ENCODE results near the gene NCK2.

Gene NCK2

DNA sequence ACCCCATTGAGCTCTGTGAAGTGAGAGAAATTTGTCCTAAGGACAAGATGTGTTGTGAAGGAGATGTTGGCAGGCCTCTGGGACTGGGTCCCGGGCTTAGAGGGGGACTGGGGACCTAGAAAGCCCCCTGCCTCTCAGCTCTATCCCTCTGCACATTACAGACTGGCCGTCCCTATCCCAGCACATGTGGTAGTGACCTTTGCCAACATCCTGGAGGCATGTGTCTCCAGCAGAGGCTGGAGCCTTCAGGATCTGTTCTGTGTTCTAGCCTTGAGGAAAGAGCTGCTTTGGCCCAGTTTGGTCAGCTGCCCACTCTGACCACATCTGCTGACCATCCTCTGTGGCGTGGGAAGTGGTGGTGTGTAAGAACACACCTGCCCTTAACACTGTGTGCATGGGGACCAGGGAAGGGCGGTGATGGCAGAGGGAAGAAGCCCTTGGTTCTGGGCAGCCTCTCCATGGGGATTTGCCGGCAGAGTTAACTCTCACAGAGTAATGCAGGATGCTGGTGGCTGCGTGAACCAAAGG is 33.4 kb downstream of the NCK2 start:
- no peak for DNase-seq

DNA sequence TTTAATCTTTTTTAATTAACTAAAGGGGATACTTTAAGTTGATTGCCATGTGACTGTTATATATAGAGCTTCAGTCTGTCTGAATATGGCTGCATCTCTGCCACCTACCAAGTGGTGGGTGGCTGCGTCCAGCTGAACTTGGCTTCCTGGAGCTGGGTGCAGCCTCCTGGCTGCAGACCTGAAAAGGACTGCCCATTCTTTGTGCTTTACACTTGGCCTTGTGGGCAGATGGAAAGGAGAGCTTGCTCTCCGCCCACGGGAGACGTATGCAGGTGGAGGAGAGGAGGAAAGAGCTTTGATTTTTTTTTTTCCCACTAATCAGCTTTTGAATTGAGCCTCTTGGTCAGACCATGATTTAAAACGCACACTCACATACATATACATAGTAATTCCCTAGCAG is 34.7 kb downstream of the NCK2 start:
- no peak for DNase-seq

DNA sequence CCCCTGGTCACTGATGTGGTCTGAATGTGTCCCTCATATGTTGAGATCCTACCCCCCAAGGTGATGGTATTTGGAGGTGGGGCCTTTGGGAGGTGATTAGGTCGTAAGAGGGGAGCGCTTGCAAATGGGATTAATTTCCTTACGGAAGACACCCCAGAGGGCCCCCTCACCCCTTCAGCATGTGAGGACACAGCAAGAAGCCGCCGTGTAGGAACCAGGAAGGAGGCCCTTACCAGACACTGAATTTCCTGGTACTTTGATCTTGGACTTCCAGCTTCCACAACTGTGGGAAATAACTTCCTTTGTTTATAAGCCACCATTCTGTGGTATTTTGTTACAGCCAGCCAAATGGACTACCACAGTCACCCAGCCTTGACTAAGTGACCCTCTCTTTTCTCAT is 35.9 kb downstream of the NCK2 start:
- no peak for DNase-seq

DNA sequence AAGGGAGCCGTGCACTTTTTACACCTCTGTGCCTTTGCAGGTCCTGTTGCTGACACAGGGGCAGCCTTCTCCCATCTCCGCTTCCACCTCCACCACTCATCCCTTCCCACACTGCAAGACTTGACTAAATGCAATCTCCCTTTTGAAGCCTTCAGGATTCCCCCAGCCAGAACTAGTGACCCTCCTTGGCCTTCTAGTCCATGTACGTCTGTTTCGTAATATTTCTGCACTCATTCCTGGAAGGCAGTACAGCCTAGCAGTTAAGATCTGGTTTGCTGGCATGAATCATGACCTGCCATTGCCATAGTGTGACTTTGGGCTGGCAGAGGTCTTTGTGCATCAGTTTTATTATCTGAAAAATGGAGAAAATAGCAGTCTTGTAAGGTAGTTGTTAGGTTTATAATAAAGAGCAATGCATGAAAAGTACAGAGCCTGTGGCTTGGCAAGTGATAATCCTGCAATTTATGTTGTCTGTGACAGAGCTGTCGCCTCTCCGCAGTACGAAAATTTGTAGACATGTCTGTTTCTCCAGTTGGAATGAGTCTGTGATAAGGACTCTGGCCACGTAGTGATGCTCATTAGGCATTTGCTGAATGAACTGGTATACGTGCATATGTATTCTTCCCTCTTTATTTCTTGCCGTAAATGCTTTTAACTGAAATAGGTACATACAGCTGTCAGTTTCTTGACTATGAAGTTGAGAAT is 36.7 kb downstream of the NCK2 start:
- no peak for DNase-seq

DNA sequence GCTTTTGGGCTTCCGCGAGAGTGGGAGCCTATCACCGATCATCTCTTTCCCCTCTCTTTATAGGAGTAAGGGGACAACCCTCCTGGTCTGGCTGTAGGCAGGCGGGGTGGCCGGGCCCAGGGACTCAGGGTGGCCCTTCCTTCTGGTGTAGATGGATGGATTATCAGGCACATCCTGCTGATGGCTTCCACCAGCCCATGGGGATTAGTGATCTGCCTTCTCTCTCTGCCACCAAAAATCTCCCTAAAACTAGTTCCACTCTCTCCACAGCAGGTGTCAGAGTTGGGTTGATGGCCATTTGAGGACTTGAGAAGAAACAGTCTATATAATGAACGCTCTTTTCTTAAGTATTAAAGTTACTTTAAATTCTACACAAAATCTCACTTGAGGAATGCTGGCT is 37.4 kb downstream of the NCK2 start:
- no peak for DNase-seq

DNA sequence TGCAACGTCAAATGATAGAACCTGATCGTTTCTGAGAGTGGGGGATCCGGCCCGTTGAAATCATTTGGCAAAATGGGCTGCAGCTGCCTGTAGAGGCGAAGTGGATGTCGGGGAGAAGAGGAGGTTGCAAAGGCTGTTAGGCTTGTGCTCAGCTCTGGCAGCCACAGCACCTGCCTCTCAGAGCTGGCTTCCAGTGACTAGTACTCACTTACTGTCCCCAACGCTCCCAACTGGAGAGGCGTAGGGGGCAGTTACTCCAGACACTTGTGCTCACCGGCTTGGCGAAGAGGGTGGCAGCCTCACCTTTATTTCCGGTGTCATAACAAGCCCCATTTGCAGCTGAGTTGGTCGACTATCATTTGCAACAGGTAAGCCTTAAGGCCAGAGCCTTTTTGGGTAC is 37.9 kb downstream of the NCK2 start:
- DNase-seq, result no peak

DNA sequence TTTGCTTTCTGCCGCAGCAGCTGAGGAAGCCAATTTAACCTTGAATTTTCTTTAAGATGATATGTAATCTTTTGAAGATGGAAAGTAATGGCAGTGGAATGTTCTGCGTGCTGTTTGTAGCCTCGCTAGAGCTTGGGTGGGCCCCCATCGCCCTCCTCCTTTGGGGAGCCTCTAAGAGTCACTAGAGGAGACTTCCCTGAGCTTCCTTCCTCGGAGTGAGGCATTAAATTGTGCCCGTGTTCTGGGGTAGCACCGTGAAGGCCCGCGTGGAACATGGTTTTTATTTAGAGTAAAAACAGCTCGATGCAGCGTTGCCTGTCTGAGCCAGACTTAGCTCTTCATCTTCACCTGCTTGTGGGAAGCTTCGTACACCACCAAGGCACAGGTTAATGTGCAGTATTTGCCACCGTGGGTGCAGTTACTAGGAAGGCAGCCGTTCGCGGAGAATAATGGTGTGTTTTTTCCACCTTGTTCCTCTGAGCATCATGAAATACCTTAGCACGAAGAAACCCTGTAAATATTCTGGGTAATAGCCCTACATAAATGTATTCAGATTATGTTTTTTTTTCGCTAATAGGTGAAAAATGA is 38.5 kb downstream of the NCK2 start:
- DNase-seq, result no peak

DNA sequence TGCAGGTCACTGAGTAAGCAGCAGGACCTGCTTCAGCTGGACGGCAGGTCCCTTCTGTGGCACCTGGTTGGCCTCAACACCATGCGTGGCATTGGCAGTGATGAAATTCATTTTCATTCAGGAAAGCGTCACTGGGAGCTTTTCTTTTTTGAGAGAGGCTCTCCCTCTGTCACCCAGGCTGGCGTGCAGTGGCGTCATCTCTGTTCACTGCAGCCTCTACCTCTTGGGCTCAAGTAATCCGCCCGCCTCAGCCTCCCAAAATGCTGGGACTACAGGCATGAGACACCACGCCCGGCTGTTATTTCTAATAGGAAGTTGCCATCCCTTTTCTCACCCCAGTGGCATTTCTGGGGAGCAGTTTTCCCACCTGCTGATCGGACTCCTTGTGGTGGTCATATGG is 39.3 kb downstream of the NCK2 start:
- DNase-seq, result no peak

DNA sequence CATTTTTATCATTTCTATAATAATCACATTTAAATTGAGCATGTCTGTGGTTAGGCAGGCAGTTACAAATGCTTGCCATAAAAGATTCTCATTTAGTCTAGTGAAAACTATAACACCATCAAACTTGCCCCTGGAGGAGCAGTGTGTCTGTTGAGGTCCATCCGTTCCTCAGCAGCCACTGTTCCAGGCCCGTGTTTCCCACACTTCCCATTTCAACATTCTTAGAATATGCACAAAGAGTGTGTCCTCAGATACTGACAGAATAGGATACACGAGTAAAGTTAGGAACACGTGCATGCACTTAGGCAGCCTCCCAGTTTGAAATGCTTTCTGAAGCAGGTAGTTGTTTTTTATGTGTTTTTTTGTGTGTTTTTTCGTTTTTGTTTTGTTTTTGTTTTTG is 39.9 kb downstream of the NCK2 start:
- DNase-seq, result no peak

DNA sequence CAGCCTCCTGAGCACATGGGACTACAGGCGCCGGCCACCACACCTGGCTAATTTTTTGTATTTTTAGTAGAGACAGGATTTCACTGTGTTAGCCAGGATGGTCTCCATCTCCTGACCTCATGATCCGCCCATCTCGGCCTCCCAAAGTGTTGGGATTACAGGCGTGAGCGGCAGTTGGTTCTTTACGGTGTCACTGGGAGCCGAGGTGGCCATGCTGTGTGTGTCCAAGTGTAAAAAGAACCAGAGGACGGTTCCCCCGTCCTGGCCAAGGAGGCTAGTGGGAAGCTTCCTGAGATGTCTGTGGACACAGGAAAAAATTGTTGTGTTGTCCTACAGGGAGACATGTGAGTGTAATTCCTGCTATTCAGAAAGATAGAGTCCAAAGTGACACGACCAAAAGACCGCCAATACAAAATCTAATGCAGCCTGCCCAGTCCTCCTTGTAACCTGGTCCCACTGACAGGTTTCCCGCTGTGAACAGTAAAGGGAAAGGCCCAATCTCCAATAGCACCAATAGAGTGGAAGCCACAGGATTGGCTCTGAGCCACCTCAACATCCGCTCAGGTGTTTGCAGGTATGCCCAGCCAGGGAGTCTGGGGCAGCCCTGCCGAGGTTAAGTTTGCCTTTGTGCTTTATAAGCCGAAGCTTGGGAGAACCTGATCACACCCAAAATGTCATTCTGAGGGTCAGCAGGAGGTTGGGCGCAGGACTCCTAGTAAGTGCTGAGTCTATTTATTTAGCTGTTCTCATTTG is 40.6 kb downstream of the NCK2 start:
- DNase-seq, result no peak

DNA sequence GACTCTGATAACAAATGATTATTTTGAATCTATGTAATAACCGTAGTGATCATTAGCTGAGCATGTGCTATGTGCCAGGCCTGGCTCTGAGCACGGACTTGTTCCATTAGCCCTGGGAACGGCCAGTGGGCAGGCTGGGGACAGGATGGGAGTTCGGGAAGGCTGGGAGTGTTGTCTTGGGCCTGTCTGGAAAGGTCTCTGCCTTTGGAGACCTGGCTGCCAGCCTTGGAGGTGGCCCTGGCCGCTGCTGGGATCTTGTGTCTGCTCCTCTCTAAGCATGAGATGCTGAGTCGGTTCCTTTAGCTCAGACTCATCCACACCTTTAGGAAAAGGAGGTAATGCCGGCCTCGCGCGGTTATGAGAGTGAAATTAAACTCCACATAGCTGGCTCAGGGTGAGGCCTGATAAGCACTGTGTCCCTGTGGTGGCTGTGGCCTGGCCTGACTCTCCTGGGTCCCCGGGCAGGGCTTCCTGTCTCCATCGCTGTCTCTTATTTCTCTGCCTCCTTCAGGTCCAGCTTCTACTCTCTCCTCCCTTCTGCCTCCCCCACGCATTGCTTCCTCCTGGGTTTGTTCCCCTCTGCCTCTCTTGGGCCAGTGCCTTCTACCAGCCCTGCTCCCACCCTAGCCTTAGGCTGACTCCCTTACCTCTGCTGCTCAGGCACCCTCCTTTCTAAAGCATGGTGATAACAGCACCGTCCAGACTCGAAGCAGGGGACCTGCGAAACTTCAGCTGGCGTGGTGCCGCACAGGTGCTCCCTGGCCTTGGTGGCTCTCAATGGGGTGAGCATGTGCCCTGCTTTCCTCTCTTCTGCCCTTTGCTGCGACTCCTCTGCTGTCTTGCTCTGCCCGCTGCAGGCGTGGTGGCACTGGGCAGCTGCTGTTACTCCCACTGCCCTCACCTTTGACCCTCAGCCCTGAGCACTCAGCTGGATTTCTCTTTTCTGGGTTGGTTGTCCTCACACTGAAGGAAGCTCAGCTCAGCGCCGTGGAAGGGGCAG is 41.8 kb downstream of the NCK2 start:
- DNase-seq, result no peak

DNA sequence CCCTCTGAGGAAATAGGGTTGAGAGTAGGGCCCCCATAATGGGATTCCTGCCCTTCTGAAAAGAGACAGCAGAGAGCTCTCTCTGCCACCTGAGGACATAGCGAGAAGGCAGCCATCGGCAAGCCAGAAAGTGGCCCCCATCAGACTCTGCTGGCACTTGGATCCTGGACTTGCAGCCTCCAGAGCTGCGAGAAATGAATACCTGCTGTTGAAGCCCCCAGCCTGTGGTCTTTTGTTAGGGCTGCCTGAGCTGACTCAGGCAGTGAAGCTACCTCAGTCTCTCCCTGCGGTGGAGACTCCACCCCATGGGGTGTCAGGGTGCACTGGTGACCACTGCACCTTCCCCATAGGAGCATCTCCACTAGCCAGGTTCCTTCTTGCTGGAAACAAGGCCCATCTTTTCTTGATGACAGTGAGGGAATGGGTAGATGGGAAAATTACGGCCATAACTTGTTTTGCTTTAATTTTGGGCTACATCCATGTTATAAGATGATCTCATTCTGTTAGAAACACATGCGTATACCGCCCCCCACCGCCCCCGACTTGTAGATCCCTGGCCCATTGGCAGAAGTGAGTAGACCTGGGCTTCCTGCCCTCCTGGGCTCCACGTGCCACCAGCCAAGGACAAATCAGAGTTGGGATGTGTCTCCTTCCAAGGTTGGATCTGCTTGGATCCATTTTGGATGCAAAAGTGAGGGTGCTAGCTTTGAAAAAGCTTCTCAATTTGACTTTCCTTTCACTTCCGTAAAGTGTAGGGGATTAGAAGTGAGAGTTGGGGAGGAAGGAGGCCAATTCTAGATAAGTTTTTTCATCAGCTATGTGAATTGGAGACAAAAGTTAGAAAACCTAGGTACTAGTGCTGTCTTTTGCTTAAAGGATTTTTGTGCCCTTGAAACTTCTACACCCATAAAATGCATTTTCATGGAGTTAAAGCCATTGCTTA is 42.9 kb downstream of the NCK2 start:
- no peak for DNase-seq

DNA sequence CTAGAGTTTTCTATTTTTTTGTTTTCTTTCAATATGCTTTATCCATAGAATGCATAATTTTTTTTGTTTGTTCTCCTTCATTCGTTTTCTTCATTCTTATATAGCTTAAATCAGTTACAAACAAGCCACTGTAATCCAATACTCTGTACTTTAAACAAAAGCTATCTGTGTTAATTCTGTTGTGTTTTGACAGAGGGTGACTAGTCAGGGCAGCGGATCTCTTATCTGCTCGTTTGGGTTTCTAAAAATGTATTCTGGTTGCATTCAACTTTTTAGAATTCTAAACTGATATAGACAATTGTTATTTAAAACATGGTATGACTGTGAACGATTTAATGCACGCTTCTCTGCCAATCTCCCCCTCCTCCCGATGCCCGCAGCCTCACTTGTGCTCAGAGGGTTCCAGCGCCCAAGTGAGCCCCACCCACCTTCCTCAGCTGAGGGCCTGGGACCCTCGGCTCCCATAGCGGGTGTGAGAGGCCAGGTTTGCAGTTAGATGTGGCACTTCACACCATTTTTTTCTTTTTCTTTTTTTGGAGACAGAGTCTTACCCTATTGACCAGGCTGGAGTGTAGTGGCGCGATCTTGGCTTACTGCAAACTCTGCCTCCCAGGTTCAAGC is 44.1 kb downstream of the NCK2 start:
- DNase-seq, result no peak

DNA sequence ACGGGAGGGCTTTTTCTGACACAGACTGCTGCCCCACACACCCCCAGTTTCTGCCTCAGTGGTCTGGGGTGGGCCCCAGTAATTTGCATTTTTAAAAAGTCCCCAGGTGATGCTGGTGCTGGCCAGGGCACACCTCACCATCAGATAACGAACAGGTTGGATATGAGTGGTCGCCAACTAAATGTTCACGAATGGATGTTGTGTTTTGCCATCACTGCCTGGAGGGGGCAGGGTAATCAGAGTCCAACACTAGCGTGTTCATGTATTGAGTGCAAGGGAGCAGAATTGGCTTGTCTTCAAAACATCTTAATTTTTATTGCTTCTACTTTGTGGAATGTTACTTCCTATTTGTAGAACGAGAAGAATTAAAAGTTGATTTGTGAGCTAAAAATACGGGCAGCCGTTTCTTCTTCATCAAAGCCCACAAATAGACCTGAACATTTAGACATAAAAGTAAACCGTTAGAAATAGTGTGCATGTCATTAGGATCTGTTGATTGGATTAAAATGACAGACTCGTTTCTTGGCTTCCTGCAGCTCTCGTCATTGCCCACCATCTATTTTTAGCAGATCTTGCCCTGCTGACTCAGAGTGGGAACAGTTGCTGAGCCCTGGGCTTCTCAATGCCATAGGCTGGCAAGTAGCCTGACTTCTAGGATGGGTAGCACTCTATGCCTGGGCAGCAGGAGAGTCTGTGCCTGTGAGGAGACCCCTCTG is 45.2 kb downstream of the NCK2 start:
- DNase-seq, result peak; percentile 42

DNA sequence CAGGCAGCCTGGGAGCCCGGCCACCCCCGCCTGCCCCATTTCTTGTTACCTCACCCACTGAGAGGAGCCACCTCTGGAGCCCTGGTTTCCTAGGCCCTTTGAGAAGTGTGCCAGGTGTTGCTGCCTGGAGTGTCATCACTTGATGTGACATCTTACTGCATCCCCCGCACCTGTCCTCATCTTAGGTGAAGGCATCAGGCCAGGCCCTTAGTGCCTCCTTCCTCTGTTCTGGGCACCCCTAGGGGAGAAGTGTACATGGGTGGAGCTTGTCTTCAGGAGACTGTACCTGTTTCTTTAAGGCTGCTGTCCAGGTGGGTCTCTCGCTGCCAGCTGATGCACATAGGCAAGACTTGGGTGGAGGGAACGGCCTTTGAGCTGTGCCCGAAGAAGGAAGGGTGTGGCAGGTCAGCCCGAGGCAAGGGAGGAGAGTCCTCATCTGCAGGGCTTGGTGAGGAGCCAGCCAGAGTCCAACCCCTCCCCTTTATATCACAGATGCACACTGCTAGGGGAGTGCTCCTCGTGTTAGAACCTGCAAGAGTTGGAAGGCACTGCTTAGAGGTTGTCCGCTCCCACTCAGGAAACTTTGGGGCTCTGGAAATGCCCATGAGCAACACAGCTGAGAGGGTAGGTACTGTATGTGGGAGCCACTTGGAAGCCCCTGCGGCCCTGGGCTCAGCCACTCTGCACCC is 45.9 kb downstream of the NCK2 start:
- no peak for DNase-seq

DNA sequence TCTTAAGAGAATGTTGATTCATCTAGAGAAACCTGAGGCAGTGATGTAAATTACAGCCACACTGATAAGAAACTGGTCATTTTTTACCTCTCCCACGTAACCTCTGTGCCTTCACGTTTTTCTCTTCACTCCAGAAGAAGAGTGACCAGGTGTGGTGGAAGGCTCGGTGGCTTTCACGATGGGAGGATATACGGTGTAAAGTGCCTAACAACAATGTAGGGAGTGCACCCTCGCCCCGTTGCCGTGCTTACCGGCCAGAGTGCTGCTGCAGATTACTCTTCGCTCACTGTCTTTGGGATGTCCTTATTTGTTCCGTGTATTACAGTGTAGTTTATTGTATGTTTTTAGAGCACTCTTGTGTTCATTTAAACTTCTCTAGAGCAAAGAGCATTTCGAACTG is 46.5 kb downstream of the NCK2 start:
- no peak for DNase-seq

DNA sequence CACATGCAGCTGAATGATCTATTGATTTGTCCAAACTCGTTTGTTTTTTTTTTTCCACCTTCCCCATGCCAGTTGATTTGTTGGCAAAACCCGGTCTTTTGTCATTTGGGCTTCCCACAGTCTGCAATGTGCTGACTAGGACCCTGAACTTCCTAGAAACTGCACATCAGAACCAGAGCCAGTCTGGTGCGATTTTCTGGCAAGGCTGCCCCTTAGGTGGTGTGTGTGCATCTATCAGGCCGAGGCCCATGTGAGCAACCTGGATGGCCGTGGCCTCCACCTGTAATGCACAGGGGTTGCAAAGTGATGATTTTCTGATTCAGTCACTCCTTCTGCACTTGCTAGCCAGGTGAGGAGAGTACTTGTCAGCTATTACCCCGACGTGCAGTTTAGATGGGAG is 47.8 kb downstream of the NCK2 start:
- no peak for DNase-seq

DNA sequence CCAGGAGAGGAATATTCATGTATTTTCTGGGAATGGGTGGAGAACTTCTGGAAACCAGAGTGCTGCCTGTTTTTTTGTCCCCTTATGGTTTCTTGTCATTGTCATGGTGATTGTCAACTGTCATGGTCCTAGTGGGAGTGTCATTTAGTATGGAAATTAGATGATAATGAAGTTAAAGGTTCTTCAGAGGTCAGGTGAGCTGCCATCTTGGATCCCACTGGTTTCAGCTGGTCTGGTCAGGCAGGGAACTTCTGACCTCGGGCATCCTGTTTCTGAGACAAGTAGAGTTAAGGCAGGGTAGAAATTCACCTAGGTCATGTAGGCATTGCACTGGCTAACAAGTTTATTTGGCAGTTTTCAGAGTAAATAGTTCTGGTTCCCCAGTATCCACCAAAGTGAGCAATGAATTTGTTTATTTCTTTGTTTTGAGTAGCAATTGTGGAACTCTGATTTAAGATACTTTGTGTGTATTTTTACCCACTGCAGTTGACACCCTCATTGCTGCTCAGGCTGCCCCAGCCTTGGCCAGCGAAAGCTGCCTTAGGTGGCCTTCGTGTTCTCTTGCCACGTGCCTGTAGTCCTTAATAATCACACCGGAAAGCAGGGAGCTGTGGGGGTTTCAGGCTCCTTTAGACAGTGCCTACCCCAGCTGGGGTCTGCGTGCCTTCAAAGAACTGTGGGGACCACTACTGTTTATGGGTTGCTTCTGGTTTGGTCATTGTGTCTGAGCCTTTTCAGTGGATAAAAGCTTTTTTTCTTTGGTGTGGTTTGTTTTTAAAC is 48.7 kb downstream of the NCK2 start:
- DNase-seq, result no peak

Data from T1000 (cell line).